Parathyroid adenoma (tissue), 2 donors: Measurements from ENCODE around the gene TTC39C.

Experiments used
- H2AFZ ChIP-seq: fragments of 300-600 bp; sonication (generic); one replicate; pipeline ENCODE4 v1.7.0; 2017; ENCODE audit warnings: antibody characterized with exemption, mild to moderate bottlenecking
- H3K27ac ChIP-seq: fragments of 300-600 bp; sonication (generic); one replicate; pipeline ENCODE4 v1.7.0; 2017
- H3K27me3 ChIP-seq: fragments of 300-600 bp; sonication (generic); one replicate; pipeline ENCODE4 v1.7.0; 2017; ENCODE audit warnings: low read length; ENCODE audit not compliant: control insufficient read depth, insufficient read depth
- H3K36me3 ChIP-seq: fragments of 300-600 bp; sonication (generic); one replicate; pipeline ENCODE4 v1.7.0; 2017; ENCODE audit warnings: low read length; ENCODE audit not compliant: control insufficient read depth, insufficient read depth
- H3K4me1 ChIP-seq: fragments of 300-600 bp; sonication (generic); one replicate; pipeline ENCODE4 v1.7.0; 2017; ENCODE audit warnings: control low read depth
- H3K4me2 ChIP-seq: fragments of 300-600 bp; sonication (generic); one replicate; pipeline ENCODE4 v1.7.0; 2017; ENCODE audit warnings: low read length
- H3K4me3 ChIP-seq: fragments of 300-600 bp; sonication (generic); one replicate; pipeline ENCODE4 v1.7.0; 2017; ENCODE audit warnings: low read depth, low read length
- H3K79me2 ChIP-seq: fragments of 300-600 bp; sonication (generic); one replicate; pipeline ENCODE4 v1.7.0; 2017; ENCODE audit warnings: control low read depth
- H3K9ac ChIP-seq: fragments of 300-600 bp; sonication (generic); one replicate; pipeline ENCODE4 v1.7.0; 2017; ENCODE audit warnings: mild to moderate bottlenecking
- H3K9me3 ChIP-seq: fragments of 300-600 bp; sonication (generic); one replicate; pipeline ENCODE4 v1.7.0; 2017; ENCODE audit warnings: low read length; ENCODE audit not compliant: control insufficient read depth
- TF ChIP-seq, protein P1 (sequence below): fragments of 300-600 bp; sonication (generic); IDR thresholded peaks from one replicate; pipeline ENCODE4 v1.7.0; 2017; ENCODE audit warnings: antibody characterized with exemption, mild to moderate bottlenecking
- donor health status: primary hyperparathyroidism.

The TTC39C gene

GRCh38 chr18:24010673-24011072, 3.9 kb upstream of the TTC39C start:
- Histone ChIP-seq H3K9me3 (no peaks in the 10 kb centered on the region), H3K79me2 (no peaks in the 10 kb centered on the region), H3K9ac (no peak overlapping the region), H2AFZ (no peak overlapping the region), H3K4me3 (no peak overlapping the region), H3K4me1 (no peaks in the 10 kb centered on the region), H3K36me3 (no peaks in the 10 kb centered on the region), H3K27me3 (no peaks in the 10 kb centered on the region), H3K4me2 (no peak overlapping the region), H3K27ac (no peak overlapping the region)
- TF ChIP-seq, protein P1, sequence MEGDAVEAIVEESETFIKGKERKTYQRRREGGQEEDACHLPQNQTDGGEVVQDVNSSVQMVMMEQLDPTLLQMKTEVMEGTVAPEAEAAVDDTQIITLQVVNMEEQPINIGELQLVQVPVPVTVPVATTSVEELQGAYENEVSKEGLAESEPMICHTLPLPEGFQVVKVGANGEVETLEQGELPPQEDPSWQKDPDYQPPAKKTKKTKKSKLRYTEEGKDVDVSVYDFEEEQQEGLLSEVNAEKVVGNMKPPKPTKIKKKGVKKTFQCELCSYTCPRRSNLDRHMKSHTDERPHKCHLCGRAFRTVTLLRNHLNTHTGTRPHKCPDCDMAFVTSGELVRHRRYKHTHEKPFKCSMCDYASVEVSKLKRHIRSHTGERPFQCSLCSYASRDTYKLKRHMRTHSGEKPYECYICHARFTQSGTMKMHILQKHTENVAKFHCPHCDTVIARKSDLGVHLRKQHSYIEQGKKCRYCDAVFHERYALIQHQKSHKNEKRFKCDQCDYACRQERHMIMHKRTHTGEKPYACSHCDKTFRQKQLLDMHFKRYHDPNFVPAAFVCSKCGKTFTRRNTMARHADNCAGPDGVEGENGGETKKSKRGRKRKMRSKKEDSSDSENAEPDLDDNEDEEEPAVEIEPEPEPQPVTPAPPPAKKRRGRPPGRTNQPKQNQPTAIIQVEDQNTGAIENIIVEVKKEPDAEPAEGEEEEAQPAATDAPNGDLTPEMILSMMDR: no peak

DNA sequence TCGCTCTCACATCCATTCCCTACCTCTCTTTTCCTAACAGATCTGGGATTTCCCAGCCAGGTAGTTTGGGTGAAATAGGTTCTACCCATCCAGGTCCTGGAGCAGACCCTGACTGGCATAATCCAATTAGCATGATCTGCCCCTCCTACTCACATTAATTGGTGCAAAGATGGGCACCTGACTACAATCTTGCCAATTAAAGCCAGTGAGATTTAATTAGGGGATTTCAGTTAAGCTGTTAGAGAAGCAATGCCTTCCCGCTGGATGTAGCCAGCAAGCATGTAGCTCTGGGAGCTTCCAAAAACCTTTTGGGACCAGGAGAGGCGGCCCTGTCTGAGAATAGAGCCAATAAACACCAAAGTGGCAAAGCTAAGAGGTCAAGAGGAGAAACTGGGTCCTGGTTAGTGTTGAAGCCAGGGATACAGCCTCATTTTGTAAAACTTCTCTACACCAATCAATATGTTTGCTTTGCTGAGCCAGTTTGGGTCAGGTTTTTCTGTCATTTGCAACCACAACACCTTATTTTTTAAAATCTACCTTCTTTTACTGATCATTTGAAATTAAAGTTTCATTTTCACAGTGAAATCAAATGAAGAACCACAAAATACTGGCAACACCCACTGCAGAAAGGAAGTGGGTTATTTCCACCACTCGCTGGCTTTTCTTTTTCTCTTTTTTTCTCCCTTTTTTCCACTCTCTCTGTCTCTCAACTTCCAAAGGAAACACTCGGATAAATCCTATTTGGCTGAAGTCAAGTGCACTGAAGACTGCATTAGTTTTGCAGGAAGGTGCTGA, 3.2 kb upstream of the TTC39C start:
- no peaks in the 10 kb centered on the region for H3K9me3 ChIP-seq
- H3K4me3 ChIP-seq: no peak overlapping the region
- no peaks in the 10 kb centered on the region for H3K4me1 ChIP-seq
- H2AFZ ChIP-seq: peak overlapping the region; percentile 25
- TF ChIP-seq, protein P1: no peak
- H3K79me2 ChIP-seq: no peaks in the 10 kb centered on the region
- no peaks in the 10 kb centered on the region for H3K27me3 ChIP-seq
- H3K9ac ChIP-seq: no peak overlapping the region
- H3K36me3 ChIP-seq: no peaks in the 10 kb centered on the region
- no peak overlapping the region for H3K27ac ChIP-seq
- H3K4me2 ChIP-seq: no peak overlapping the region

- no peak overlapping the region for H3K9ac ChIP-seq
- no peaks in the 10 kb centered on the region for H3K79me2 ChIP-seq
- no peak overlapping the region for H3K4me2 ChIP-seq
- no peak overlapping the region for H3K4me3 ChIP-seq
- H2AFZ ChIP-seq: peak overlapping the region; percentile 17
- no peak overlapping the region for H3K27ac ChIP-seq
- TF ChIP-seq, protein P1: no peak
- no peaks in the 10 kb centered on the region for H3K36me3 ChIP-seq
- H3K4me1 ChIP-seq: no peaks in the 10 kb centered on the region
- H3K27me3 ChIP-seq: no peaks in the 10 kb centered on the region
- H3K9me3 ChIP-seq: no peaks in the 10 kb centered on the region
Measured at GRCh38 chr18:24013051-24013450, 1.5 kb upstream of the TTC39C start.

GRCh38 chr18:24014986-24015638, 558 bp downstream of the TTC39C start:
- Histone ChIP-seq H3K4me3 (peak overlapping the region; percentile 58), H3K4me2 (peak overlapping the region; percentile 86), H3K79me2 (no peaks in the 10 kb centered on the region), H3K4me1 (no peaks in the 10 kb centered on the region), H3K9ac (no peak overlapping the region), H3K27me3 (no peaks in the 10 kb centered on the region), H3K27ac (peak overlapping the region; percentile 54), H2AFZ (peak overlapping the region; percentile 99), H3K9me3 (no peaks in the 10 kb centered on the region), H3K36me3 (no peaks in the 10 kb centered on the region)
- TF ChIP-seq, protein P1: no peak
